NB4 (cell line): Measurements from ENCODE around the gene U2AF1.
"Not testable (repeated sequence)": the region's sequence is repeated elsewhere in the genome, so short reads cannot be mapped to it uniquely, and the experiment has no call there.

Source experiments
- MAX ChIP-seq: IDR thresholded peaks from 2 replicates; pipeline ENCODE4 v1.6.1; 2011; ENCODE audit warnings: low read depth, low read length
- MYC ChIP-seq: IDR thresholded peaks from 2 replicates; pipeline ENCODE4 v1.6.1; 2011; ENCODE audit warnings: low read depth, low read length
- POLR2A ChIP-seq: IDR thresholded peaks from 2 replicates; pipeline ENCODE4 v1.6.1; 2011; ENCODE audit warnings: mild to moderate bottlenecking; ENCODE audit not compliant: insufficient read length; ENCODE audit errors: extremely low read depth
- TF ChIP-seq, protein P1 (sequence below): IDR thresholded peaks from one replicate; pipeline ENCODE4 v1.5.1; 2012; ENCODE audit warnings: low read depth, low read length

- TF ChIP-seq POLR2A, MAX, MYC: not testable (repeated sequence)
- TF ChIP-seq, protein P1, sequence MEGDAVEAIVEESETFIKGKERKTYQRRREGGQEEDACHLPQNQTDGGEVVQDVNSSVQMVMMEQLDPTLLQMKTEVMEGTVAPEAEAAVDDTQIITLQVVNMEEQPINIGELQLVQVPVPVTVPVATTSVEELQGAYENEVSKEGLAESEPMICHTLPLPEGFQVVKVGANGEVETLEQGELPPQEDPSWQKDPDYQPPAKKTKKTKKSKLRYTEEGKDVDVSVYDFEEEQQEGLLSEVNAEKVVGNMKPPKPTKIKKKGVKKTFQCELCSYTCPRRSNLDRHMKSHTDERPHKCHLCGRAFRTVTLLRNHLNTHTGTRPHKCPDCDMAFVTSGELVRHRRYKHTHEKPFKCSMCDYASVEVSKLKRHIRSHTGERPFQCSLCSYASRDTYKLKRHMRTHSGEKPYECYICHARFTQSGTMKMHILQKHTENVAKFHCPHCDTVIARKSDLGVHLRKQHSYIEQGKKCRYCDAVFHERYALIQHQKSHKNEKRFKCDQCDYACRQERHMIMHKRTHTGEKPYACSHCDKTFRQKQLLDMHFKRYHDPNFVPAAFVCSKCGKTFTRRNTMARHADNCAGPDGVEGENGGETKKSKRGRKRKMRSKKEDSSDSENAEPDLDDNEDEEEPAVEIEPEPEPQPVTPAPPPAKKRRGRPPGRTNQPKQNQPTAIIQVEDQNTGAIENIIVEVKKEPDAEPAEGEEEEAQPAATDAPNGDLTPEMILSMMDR = not testable (repeated sequence)
Observed at GRCh38 chr21:43044547-43044946, 62.8 kb downstream of the U2AF1 start.
